Type B pancreatic cell (in vitro differentiated cells): ENCODE data around the gene WNT7B. TPM values are rescaled to one million over a fixed set of nuclear protein-coding genes. Genes with fewer than 3 reads are reported as not detected.

ENCODE experiments used
- DNase-seq: peaks from one replicate; pipeline ENCODE4 v3.0.0; 2021; ENCODE audit warnings: mixed read lengths; ENCODE audit not compliant: unreplicated experiment; ENCODE audit errors: extremely low spot score
- H3K27ac Mint-ChIP-seq: 2 replicates; pipeline ENCODE4 v1.8.0; 2021; ENCODE audit warnings: mild to moderate bottlenecking, mixed read lengths
- H3K27me3 Mint-ChIP-seq: 2 replicates; pipeline ENCODE4 v1.8.0; 2021; ENCODE audit warnings: mixed read lengths
- H3K36me3 Mint-ChIP-seq: 2 replicates; pipeline ENCODE4 v1.8.0; 2021; ENCODE audit warnings: mixed read lengths
- H3K4me1 Mint-ChIP-seq: one replicate; pipeline ENCODE4 v1.8.0; 2021; ENCODE audit warnings: mixed read lengths; ENCODE audit not compliant: unreplicated experiment
- H3K4me3 Mint-ChIP-seq: 2 replicates; pipeline ENCODE4 v1.8.0; 2021; ENCODE audit warnings: mild to moderate bottlenecking, mixed read lengths
- H3K9me3 Mint-ChIP-seq: 2 replicates; pipeline ENCODE4 v1.8.0; 2021; ENCODE audit warnings: mixed read lengths
- total RNA-seq: library from RNA; stranded (reverse); gene quantifications from 2 replicates; pipeline ENCODE4 v1.2.1, GENCODE V29; 2021; ENCODE audit warnings: low replicate concordance
- TF ChIP-seq, protein P1 (sequence below): fragments of 200-600 bp; sonication (generic); conservative IDR thresholded peaks from 2 replicates; pipeline ENCODE4 v1.5.0; 2021; ENCODE audit warnings: antibody characterized with exemption, mild to moderate bottlenecking

WNT7B gene
- total RNA-seq, 1 donor from 2014 or later, result 16.4 TPM

DNA sequence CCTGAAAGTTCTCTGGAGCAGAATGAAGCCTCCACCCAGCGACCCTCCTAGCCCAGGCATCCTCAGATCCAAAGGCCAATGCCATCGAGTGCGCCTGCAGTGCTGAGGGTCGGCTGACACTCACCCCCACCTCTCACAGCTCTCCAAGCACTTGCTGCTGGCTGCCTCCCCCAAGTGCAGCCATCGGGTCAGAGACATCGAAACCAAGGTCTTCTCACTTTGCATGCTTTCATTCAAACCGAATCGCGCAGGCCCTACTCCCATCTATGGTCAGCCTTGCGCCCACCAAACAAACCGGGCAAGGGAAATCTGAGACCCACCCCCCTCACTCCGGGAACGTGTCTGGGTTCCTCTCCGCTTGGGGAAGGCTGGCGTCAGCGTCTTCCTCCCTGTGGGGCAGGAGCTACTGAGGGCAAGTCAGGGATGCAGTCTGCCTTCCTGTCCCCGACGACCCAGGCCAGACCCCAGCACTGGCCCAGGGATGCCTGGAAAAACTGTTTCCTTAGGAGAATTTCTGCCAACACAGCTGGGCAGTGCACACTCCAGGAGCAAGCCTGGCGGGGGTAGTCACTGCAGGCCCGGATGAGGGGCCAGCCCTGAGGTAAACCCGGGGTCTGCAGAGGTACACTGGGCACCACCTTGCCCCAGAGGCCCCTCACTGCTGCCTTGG lies 7.0 kb downstream of the WNT7B start:
- Mint-ChIP-seq H3K9me3 (no peaks in the 10 kb centered on the region), H3K4me3 (no peak overlapping the region), H3K27me3 (peaks cover 47% of the 10 kb centered on the region), H3K36me3 (no peaks in the 10 kb centered on the region), H3K27ac (no peak overlapping the region), H3K4me1 (peaks cover 8% of the 10 kb centered on the region)
- DNase-seq, result no peak
- TF ChIP-seq, protein P1, sequence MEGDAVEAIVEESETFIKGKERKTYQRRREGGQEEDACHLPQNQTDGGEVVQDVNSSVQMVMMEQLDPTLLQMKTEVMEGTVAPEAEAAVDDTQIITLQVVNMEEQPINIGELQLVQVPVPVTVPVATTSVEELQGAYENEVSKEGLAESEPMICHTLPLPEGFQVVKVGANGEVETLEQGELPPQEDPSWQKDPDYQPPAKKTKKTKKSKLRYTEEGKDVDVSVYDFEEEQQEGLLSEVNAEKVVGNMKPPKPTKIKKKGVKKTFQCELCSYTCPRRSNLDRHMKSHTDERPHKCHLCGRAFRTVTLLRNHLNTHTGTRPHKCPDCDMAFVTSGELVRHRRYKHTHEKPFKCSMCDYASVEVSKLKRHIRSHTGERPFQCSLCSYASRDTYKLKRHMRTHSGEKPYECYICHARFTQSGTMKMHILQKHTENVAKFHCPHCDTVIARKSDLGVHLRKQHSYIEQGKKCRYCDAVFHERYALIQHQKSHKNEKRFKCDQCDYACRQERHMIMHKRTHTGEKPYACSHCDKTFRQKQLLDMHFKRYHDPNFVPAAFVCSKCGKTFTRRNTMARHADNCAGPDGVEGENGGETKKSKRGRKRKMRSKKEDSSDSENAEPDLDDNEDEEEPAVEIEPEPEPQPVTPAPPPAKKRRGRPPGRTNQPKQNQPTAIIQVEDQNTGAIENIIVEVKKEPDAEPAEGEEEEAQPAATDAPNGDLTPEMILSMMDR, result no peak

DNA sequence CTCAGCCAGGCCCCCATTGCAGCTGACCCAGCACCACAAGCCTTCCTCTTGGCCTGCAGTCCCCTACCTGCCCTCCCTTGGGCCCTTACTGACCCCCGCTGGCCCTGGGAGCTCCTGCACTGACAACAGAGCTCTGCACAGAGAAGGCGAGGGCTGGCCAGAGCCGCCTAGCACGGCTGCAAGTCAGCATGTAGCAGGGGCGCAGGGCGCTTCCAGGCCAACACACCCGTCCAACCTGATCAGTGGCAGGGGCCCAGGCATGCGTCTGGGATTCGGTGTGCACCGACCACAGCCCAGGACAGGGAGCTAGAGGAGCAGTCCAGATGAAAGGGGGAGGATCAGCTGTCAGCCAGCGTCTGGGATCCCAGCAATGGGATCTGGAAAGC lies 7.6 kb downstream of the WNT7B start:
- Mint-ChIP-seq H3K27me3 (peaks cover 42% of the 10 kb centered on the region), H3K4me3 (no peak overlapping the region)

DNA sequence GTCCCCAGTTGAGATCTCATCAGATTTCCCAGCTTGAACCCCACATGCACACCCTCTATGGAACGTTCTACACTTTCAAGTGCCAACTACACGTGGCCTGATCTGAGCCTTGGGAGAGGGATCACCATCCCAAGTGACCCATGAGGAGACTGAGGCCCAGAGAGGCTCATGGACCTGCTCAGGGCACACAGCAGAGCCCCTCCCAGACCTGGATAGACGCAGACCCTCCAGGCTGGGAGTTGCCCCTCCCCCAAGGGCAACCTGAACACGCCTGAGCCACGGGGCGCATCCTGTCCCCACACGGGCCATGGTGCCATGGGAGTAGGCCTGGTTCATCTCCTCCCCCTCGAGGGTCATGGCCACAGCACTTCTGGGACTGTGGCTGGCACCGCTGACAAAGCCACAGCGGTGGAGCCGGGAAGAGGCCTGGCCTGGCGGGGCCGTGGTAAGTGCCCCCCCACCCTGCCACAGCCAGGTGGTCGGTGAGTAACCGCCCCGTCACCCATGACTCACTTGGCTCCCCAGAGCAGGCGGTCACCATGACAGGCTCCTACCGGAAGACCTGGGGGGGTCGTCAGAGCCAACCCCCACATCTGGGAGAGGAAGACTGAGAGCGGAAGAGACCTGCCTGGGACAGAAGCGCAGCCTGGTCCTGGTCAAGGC lies 8.1 kb downstream of the WNT7B start:
- Mint-ChIP-seq H3K27me3 (peaks cover 37% of the 10 kb centered on the region), H3K4me3 (no peak overlapping the region), H3K27ac (no peak overlapping the region), H3K9me3 (no peaks in the 10 kb centered on the region), H3K36me3 (no peaks in the 10 kb centered on the region), H3K4me1 (peaks cover 4% of the 10 kb centered on the region)
- no peak for DNase-seq
- TF ChIP-seq, protein P1, result no peak

More for the DNA sequence above, 7.6 kb downstream of the WNT7B start:
- H3K4me1 Mint-ChIP-seq, result peaks cover 4% of the 10 kb centered on the region
- TF ChIP-seq, protein P1, result peak; percentile 30
- H3K36me3 Mint-ChIP-seq, result no peaks in the 10 kb centered on the region
- no peak for DNase-seq
- H3K27ac Mint-ChIP-seq, result no peak overlapping the region
- no peaks in the 10 kb centered on the region for H3K9me3 Mint-ChIP-seq

DNA sequence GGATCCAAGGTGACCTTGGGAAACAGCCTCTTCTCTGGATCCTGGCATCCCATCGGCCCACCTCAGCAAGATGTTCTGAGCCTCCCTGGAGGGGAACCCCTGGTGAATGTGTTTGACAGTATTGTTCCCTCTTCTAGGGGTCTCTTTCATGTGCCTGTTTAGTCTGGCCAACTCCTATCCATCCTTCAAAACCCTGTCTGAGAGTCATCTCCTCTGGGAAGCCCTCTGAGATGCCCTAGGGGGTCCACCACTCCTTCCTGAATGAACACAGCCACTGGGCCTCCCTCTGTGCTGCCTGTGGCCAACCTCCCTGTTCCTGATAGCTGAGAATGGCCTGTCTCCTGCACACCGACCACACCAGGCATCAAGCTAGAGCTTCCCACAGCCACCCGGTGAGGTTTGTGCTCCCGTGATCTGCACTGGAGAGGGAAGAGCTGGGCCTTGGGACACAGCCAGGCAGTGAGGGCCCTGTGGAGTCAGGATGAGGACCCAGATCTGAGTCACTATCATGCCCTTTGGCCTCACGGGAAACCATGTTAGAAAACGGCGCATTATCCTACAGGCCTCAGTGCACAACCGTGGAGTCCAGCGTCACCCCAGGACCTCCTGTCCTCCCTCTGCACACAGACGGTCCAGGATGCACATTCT lies 8.8 kb downstream of the WNT7B start:
- Mint-ChIP-seq H3K36me3 (no peaks in the 10 kb centered on the region), H3K9me3 (no peaks in the 10 kb centered on the region), H3K27me3 (peaks cover 29% of the 10 kb centered on the region), H3K27ac (no peak overlapping the region), H3K4me1 (peaks cover 2% of the 10 kb centered on the region), H3K4me3 (no peak overlapping the region)
- TF ChIP-seq, protein P1, result no peak
- DNase-seq, result no peak

DNA sequence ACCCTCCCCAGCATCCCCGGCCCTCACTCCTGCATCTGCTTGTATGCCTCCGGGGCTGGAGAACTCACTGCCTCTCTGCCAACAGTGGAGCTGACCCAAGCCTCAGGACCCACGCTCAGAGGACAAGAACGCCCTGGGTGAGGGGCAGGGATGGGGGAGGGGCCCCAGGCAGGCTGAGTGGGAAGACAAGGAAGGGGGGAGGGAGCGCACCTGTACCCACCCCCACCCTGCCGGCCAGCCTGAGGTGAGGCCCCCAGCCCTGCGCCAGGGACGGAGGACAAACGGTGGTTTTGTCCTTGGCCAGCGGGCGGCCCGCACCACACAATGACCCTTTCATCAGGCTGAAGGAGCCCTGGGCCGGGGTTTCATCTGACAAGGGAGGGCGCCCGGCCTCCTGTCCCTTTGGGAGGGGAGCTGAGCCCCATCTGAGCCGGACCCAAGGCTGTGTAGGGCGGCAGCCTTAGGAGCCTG lies 10.0 kb downstream of the WNT7B start:
- DNase-seq, result no peak
- Mint-ChIP-seq H3K36me3 (no peaks in the 10 kb centered on the region), H3K27ac (no peak overlapping the region), H3K9me3 (no peaks in the 10 kb centered on the region), H3K4me3 (no peak overlapping the region), H3K27me3 (peaks cover 23% of the 10 kb centered on the region), H3K4me1 (no peaks in the 10 kb centered on the region)
- TF ChIP-seq, protein P1, result no peak
